Measurements from ENCODE around the gene LIPK.
A peak's percentile ranks its signal among the peaks of the same experiment; 100 is the strongest.

The LIPK gene

GRCh38 chr10:88783724-88784123 lies 77.7 kb downstream of the LIPK start:
- no peak for DNase-seq (ENCODE audit: low read depth in 2 of 2)

GRCh38 chr10:88786032-88786770 lies 80.2 kb downstream of the LIPK start:
- DNase-seq (ENCODE audit: low read depth in 2 of 2) = no peak

GRCh38 chr10:88787463-88787862 lies 81.4 kb downstream of the LIPK start:
- no peak for DNase-seq (ENCODE audit: low read depth in 2 of 2)

GRCh38 chr10:88788924-88789323 lies 82.9 kb downstream of the LIPK start:
- DNase-seq (ENCODE audit: low read depth in 2 of 2) = no peak

GRCh38 chr10:88791924-88792323 lies 85.9 kb downstream of the LIPK start:
- no peak for DNase-seq (ENCODE audit: low read depth in 2 of 2)

- DNase-seq (ENCODE audit: low read depth in 2 of 2) = no peak
Measured at GRCh38 chr10:88792661-88793060, 86.6 kb downstream of the LIPK start.

- DNase-seq (ENCODE audit: low read depth in 2 of 2) = no peak
Measured at GRCh38 chr10:88793712-88794299, 87.8 kb downstream of the LIPK start.

GRCh38 chr10:88794731-88795130 lies 88.7 kb downstream of the LIPK start:
- no peak for DNase-seq (ENCODE audit: low read depth in 2 of 2)

- peak in 1 of 2 experiments; percentile 7 for DNase-seq (ENCODE audit: low read depth in 2 of 2)
Measured at GRCh38 chr10:88800152-88801125, 94.4 kb downstream of the LIPK start.
